HL-60 (cell line): Measurements from ENCODE around the gene SCYL2.
"Not testable (repeated sequence)": the region's sequence is repeated elsewhere in the genome, so short reads cannot be mapped to it uniquely, and the experiment has no call there.

ENCODE experiments used
- DNase-seq, 2 experiments: peaks; one replicate each; pipeline ENCODE4 v3.0.0-alpha.2; 2010 to 2020; ENCODE audit warnings: low read depth in 1 of 2, low spot score in 1 of 2
- H3K27ac ChIP-seq: fragments of 250-450 bp; sonication (Bioruptor Pico); replicated peaks from 2 replicates; pipeline ENCODE4 v1.5.1; 2020; ENCODE audit warnings: mild to moderate bottlenecking, moderate library complexity
- H3K27me3 ChIP-seq: fragments of 250-450 bp; sonication (Bioruptor Pico); 2 replicates; pipeline ENCODE4 v1.5.1; 2021; ENCODE audit warnings: mild to moderate bottlenecking, moderate library complexity; ENCODE audit not compliant: insufficient read depth, poor library complexity, severe bottlenecking
- H3K4me3 ChIP-seq: replicated peaks from 2 replicates; pipeline ENCODE4 v1.5.1; 2011; ENCODE audit warnings: mild to moderate bottlenecking, control low read depth, low read length; ENCODE audit not compliant: insufficient read depth
- CTCF ChIP-seq: IDR thresholded peaks from one replicate; pipeline ENCODE4 v1.5.1; 2011; ENCODE audit warnings: low read length, control low read depth, inconsistent platforms; ENCODE audit not compliant: insufficient read depth
- GABPA ChIP-seq: IDR thresholded peaks from 2 replicates; pipeline ENCODE4 v1.6.1; 2012; ENCODE audit warnings: low read depth
- POLR2AphosphoS5 ChIP-seq: IDR thresholded peaks from 2 replicates; pipeline ENCODE4 v1.6.1; 2012; ENCODE audit warnings: low read depth
- REST ChIP-seq: IDR thresholded peaks from 2 replicates; pipeline ENCODE4 v1.6.1; 2012; ENCODE audit warnings: low read depth; ENCODE audit not compliant: insufficient replicate concordance
- SPI1 ChIP-seq: IDR thresholded peaks from 2 replicates; pipeline ENCODE4 v1.6.1; 2012; ENCODE audit warnings: low read depth, mild to moderate bottlenecking, borderline replicate concordance

Gene SCYL2

GRCh38 chr12:100339071-100339470 is 72.1 kb downstream of the SCYL2 start:
- Histone ChIP-seq H3K4me3 (no peak overlapping the region), H3K27ac (no peak overlapping the region), H3K27me3 (no peaks in the 10 kb centered on the region)
- no peak for DNase-seq
- TF ChIP-seq GABPA = no peak
- no peak for TF ChIP-seq POLR2AphosphoS5
- no peak for TF ChIP-seq SPI1
- TF ChIP-seq REST = no peak
- TF ChIP-seq CTCF = no peak

- H3K27me3 ChIP-seq, DNase-seq, H3K27ac ChIP-seq, H3K4me3 ChIP-seq: not testable (repeated sequence)
These were observed 75.9 kb downstream of the SCYL2 start for GRCh38 chr12:100342897-100343296.

GRCh38 chr12:100344351-100344750 is 77.4 kb downstream of the SCYL2 start:
- DNase-seq, H3K27me3 ChIP-seq, H3K27ac ChIP-seq, H3K4me3 ChIP-seq: not testable (repeated sequence)

GRCh38 chr12:100345020-100345767 is 78.2 kb downstream of the SCYL2 start:
- TF ChIP-seq CTCF = no peak
- no peak for TF ChIP-seq SPI1
- TF ChIP-seq REST = no peak
- TF ChIP-seq GABPA = no peak
- no peak for TF ChIP-seq POLR2AphosphoS5
- DNase-seq = no peak
- no peak overlapping the region for H3K4me3 ChIP-seq
- no peaks in the 10 kb centered on the region for H3K27me3 ChIP-seq
- no peak overlapping the region for H3K27ac ChIP-seq

GRCh38 chr12:100346660-100347059 is 79.7 kb downstream of the SCYL2 start:
- TF ChIP-seq GABPA (no peak), POLR2AphosphoS5 (no peak), SPI1 (no peak), CTCF (no peak), REST (no peak)
- Histone ChIP-seq H3K4me3 (no peak overlapping the region), H3K27ac (no peak overlapping the region), H3K27me3 (no peaks in the 10 kb centered on the region)
- DNase-seq = no peak
